Measurements from ENCODE around the gene CLDN9. TPM values are rescaled to one million over a fixed set of nuclear protein-coding genes. Genes with fewer than 3 reads are reported as not detected.

CLDN9 gene, protein sequence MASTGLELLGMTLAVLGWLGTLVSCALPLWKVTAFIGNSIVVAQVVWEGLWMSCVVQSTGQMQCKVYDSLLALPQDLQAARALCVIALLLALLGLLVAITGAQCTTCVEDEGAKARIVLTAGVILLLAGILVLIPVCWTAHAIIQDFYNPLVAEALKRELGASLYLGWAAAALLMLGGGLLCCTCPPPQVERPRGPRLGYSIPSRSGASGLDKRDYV
- 1.5 TPM for total RNA-seq

- peak; percentile 6 for ATAC-seq
- DNase-seq (ENCODE audit: low spot score), result no peak
Measured at GRCh38 chr16:3012828-3013420, at the start of gene CLDN9. TSS of gene CLDN9 (plus strand) at chr16:3012923. CDS start at chr16:3013363, 440 bp downstream.

- ATAC-seq (no peak), DNase-seq (ENCODE audit: low spot score) (peak; percentile 40)
Measured at GRCh38 chr16:2963074-2963722, 49.5 kb upstream of the CLDN9 start.

- ATAC-seq, result no peak
- DNase-seq (ENCODE audit: low spot score), result peak; percentile 39
Measured at GRCh38 chr16:2963723-2964474, 48.8 kb upstream of the CLDN9 start, which contains the start of gene KREMEN2. TSS of gene KREMEN2 (plus strand) at chr16:2964275. CDS start at chr16:2964521, 246 bp downstream.

DNA sequence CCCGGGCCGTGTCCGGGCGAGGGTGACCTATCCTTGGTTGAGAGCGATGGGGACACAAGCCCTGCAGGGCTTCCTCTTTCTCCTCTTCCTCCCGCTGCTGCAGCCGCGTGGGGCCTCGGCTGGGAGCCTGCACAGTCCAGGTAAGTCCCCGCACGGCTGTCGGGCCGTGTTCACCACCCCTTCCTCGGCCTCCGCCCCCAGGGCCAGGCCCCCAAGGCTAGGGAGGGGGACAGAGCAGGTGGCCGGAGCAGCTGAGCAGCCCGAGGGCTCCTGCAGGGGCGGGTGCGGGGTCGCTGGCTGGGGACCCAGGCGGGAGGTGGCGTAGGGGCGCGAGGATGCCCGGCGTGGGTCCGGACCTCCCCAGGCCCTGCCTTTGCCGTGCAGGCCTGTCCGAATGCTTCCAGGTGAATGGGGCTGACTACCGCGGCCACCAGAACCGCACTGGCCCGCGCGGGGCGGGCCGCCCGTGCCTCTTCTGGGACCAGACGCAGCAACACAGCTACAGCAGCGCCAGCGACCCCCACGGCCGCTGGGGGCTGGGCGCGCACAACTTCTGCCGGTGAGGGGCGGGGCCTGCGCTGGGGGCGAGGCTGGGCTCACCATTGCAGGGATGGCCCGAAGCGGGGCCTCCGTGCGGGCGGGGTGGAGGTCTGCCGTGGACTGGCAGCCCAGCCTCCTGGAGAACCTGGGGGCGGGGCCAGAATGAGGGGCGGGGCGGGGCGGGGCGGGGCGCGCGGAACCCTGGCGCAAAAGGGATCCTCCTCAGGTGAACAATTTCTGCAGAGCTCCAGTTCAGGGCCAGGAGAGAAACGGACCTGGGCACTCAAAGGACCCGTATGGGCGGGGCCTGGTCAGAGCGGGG is 48.0 kb upstream of the CLDN9 start:
- ATAC-seq, result no peak
- DNase-seq (ENCODE audit: low spot score), result peak; percentile 45

DNA sequence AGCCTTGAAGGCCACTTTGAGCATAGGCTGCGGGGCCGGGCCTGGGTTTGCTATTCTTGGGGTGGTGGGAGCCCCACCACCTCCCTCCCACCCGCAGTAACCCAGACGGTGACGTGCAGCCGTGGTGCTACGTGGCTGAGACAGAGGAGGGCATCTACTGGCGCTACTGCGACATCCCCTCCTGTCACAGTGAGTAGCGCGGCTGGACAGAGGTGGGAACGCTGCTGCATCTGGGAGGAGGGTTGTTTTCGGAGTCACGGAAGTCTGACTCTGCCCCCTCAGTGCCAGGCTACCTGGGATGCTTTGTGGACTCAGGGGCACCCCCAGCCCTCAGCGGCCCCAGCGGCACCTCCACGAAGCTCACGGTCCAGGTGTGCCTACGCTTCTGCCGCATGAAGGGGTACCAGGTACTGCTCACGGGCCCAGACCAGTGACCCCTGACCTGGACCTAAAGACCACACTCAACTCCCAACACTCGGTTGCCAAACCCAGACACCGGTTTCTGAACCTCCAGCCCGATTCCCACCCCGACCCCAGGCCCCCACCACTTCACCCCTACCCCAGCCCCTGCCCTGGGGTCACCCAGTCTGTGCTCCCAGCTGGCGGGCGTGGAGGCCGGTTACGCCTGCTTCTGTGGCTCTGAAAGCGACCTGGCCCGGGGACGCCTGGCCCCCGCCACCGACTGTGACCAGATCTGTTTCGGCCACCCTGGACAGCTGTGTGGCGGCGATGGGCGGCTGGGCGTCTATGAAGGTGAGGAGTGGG is 46.5 kb upstream of the CLDN9 start:
- peak; percentile 45 for DNase-seq (ENCODE audit: low spot score)
- ATAC-seq, result no peak

- ATAC-seq, result no peak
Measured at GRCh38 chr16:2966808-2967191, 45.9 kb upstream of the CLDN9 start.

DNA sequence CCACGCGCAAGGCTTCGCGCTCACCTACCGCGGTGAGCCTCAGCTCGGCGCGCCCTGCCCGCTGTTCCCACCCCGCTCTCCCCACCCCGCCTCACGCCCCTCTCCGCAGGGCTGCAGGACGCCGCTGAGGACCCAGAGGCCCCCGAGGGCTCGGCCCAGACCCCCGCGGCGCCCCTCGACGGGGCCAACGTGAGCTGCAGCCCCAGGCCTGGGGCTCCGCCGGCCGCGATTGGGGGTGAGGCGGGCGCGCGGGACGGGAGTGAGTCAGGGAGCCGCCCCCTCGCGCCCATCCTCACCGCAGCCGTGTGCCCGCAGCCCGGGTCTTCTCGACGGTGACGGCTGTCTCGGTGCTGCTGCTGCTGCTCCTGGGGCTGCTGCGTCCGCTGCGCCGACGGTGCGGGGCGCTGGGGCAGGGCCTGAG is 45.5 kb upstream of the CLDN9 start:
- ATAC-seq (no peak), DNase-seq (ENCODE audit: low spot score) (no peak)

More at GRCh38 chr16:2966808-2967191, 45.9 kb upstream of the CLDN9 start:
- DNase-seq (ENCODE audit: low spot score), result no peak

DNA sequence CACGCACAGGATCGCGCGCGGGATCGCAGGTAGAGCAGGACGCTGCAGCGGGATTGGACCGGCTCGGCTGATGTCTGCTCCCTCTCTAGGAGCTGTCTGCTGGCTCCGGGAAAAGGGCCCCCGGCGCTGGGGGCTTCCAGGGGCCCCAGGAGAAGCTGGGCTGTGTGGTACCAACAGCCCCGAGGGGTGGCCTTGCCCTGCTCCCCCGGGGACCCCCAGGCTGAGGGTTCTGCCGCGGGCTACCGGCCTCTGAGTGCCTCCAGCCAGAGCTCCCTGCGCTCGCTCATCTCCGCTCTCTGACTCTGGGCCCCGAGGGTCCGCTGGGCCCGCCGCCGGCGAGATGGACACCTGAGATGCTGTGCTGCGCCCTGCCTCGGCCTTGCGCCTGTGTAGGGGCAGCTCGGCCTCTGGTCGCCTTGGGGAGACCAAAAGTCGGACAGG is 45.0 kb upstream of the CLDN9 start:
- DNase-seq (ENCODE audit: low spot score) (no peak), ATAC-seq (no peak)

DNA sequence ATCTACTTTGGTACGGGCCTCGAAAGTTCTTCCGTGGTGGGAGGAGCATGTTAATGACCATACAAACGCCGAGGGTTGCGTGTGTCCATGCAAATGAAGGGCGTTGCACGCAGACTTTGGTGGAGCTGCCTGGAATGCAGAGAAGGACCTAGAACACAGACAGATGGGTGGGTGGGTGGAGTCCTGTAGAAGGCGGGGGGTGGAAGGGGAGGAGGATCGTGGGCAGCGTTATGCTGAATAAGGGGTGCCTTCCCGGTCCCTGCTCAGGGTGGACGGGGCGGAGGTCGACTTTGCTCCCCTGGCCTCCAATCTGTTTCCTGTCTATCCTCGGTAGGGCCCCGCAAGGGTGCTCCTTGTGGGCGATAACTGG is 44.4 kb upstream of the CLDN9 start:
- ATAC-seq (no peak), DNase-seq (ENCODE audit: low spot score) (no peak)

DNA sequence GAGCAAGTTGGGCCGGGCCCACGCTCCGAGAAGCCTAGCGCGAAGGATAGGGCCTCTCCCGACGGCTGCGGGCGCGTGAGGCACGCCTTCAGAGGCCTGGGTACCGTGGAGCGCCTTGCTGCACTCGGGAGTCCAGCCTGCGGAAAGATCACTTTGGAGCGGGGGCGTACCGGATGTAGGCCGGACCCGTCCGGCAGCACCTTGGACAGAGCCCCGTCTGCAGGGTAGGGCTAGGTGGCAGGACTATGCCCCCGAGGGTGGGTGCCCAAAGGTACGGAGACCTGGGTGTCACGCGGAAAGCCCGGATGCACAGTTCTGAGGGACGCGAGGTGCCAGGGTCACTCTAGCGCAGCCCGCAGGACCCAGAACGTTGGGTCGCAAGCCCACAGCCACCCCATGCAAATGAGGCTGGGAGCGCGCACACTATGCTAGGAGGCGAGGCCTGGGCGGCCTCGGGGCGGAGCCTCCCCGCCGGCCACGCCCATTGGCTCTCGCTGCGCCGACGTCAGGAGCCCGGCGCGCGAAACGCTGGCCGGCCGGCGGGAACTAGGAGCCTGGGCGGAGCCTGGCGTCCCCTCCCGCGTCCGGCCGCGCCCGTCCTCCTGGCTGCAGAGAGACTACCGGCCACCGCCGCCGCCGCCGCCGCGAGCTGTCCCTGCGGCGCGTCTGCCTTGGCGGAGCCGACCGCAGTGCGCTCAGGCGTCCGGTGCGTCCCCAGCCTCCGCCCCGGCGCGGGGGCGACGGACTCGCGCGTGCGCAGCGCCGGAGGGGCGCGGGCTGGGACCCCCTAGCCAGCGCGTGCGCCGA is 43.8 kb upstream of the CLDN9 start, which contains the start of gene PAQR4:
Gene PAQR4, plus strand, starts transcription at position 611 of the 807 bp plus-strand sequence. CDS start 327 bp downstream, outside the sequence.
- DNase-seq (ENCODE audit: low spot score) (peak; percentile 89), ATAC-seq (peak; percentile 90)

- DNase-seq (ENCODE audit: low spot score) (no peak), ATAC-seq (peak; percentile 8)
Measured at GRCh38 chr16:2969545-2970521, 42.9 kb upstream of the CLDN9 start.

- DNase-seq (ENCODE audit: low spot score) (no peak), ATAC-seq (no peak)
Measured at GRCh38 chr16:2970563-2970962, 42.2 kb upstream of the CLDN9 start.

DNA sequence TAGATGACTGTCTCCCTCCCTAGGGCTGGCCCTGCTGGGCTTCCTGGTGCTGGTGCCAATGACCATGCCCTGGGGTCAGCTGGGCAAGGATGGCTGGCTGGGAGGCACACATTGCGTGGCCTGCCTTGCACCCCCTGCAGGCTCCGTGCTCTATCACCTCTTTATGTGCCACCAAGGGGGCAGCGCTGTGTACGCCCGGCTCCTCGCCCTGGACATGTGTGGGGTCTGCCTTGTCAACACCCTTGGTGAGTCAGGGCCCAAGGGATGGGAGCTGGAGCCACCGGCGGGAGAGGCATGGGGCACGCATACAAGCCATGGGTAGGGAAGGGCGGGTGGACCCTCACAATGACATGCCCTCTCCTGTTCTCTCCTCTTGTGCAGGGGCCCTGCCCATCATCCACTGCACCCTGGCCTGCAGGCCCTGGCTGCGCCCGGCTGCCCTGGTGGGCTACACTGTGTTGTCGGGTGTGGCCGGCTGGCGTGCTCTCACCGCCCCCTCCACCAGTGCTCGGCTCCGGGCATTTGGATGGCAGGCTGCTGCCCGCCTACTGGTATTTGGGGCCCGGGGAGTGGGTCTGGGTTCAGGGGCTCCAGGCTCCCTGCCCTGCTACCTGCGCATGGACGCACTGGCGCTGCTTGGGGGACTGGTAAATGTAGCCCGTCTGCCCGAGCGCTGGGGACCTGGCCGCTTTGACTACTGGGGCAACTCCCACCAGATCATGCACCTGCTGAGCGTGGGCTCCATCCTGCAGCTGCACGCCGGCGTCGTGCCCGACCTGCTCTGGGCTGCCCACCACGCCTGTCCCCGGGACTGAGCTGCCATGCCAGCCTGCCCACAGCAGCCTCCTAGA is 41.4 kb upstream of the CLDN9 start:
- DNase-seq (ENCODE audit: low spot score) (no peak), ATAC-seq (no peak)

- ATAC-seq, result no peak
- DNase-seq (ENCODE audit: low spot score), result no peak
Measured at GRCh38 chr16:2971985-2972784, 40.5 kb upstream of the CLDN9 start.

- DNase-seq (ENCODE audit: low spot score), result no peak
- ATAC-seq, result no peak
Measured at GRCh38 chr16:2973093-2973492, 39.6 kb upstream of the CLDN9 start.
